HuH-7 (cell line): ENCODE measurements around the gene YKT6.
A peak's percentile ranks its signal among the peaks of the same experiment; 100 is the strongest.

Experiments
- DNase-seq: peaks from one replicate; pipeline ENCODE4 v3.0.0; 2011; ENCODE audit warnings: low spot score

The YKT6 gene

GRCh38 chr7:44235066-44235465 lies 34.3 kb downstream of the YKT6 start:
- no peak for DNase-seq

- no peak for DNase-seq
Observed at GRCh38 chr7:44235582-44236332, 35.0 kb downstream of the YKT6 start.

GRCh38 chr7:44236333-44236728 lies 35.6 kb downstream of the YKT6 start:
- DNase-seq = peak; percentile 50

GRCh38 chr7:44237696-44238095 lies 36.9 kb downstream of the YKT6 start:
- no peak for DNase-seq

- no peak for DNase-seq
Observed at GRCh38 chr7:44238116-44238695, 37.4 kb downstream of the YKT6 start.

- DNase-seq = no peak
Observed at GRCh38 chr7:44239361-44239760, 38.6 kb downstream of the YKT6 start.

GRCh38 chr7:44240376-44240775 lies 39.6 kb downstream of the YKT6 start:
- no peak for DNase-seq

GRCh38 chr7:44240983-44241510 lies 40.3 kb downstream of the YKT6 start:
- peak; percentile 98 for DNase-seq

- DNase-seq = no peak
Observed at GRCh38 chr7:44242091-44242490, 41.3 kb downstream of the YKT6 start.

GRCh38 chr7:44244282-44244681 lies 43.5 kb downstream of the YKT6 start:
- peak; percentile 71 for DNase-seq

GRCh38 chr7:44246396-44247113 lies 45.8 kb downstream of the YKT6 start:
- DNase-seq = no peak

GRCh38 chr7:44247868-44248651 lies 47.3 kb downstream of the YKT6 start:
- no peak for DNase-seq

GRCh38 chr7:44249639-44250234 lies 49.0 kb downstream of the YKT6 start:
- no peak for DNase-seq

GRCh38 chr7:44251269-44251668 lies 50.5 kb downstream of the YKT6 start:
- DNase-seq = no peak

- DNase-seq = no peak
Observed at GRCh38 chr7:44251881-44252280, 51.1 kb downstream of the YKT6 start.

GRCh38 chr7:44256459-44256858 lies 55.7 kb downstream of the YKT6 start:
- DNase-seq = no peak

- DNase-seq = no peak
Observed at GRCh38 chr7:44257213-44257612, 56.4 kb downstream of the YKT6 start.

- DNase-seq = no peak
Observed at GRCh38 chr7:44257618-44258422, 57.0 kb downstream of the YKT6 start.

GRCh38 chr7:44258423-44258760 lies 57.6 kb downstream of the YKT6 start:
- no peak for DNase-seq

- no peak for DNase-seq
Observed at GRCh38 chr7:44258865-44259546, 58.2 kb downstream of the YKT6 start.
